HG02884 (cell line): Measurements from ENCODE around the gene PPM1H.

Experiments
- ATAC-seq: cut with Tn5 transposase; IDR thresholded peaks from one replicate; pipeline ENCODE4 v1.9.1; 2021; ENCODE audit warnings: mild to moderate bottlenecking, moderate library complexity; ENCODE audit not compliant: unreplicated experiment

The PPM1H gene

GRCh38 chr12:62774794-62775193, 160.2 kb downstream of the PPM1H start:
- ATAC-seq, result no peak

- ATAC-seq, result no peak
Measured at GRCh38 chr12:62772416-62772955, 162.5 kb downstream of the PPM1H start.

- no peak for ATAC-seq
Measured at GRCh38 chr12:62771828-62772227, 163.1 kb downstream of the PPM1H start.

GRCh38 chr12:62770381-62770780, 164.6 kb downstream of the PPM1H start:
- no peak for ATAC-seq

- no peak for ATAC-seq
Measured at GRCh38 chr12:62769076-62769619, 165.8 kb downstream of the PPM1H start.

- ATAC-seq, result peak; percentile 70
Measured at GRCh38 chr12:62767946-62768345, 167.0 kb downstream of the PPM1H start.

- no peak for ATAC-seq
Measured at GRCh38 chr12:62767496-62767895, 167.5 kb downstream of the PPM1H start.

- ATAC-seq, result no peak
Measured at GRCh38 chr12:62766496-62766895, 168.5 kb downstream of the PPM1H start.

GRCh38 chr12:62763861-62764645, 170.9 kb downstream of the PPM1H start:
- no peak for ATAC-seq

- no peak for ATAC-seq
Measured at GRCh38 chr12:62763312-62763711, 171.6 kb downstream of the PPM1H start.

- ATAC-seq, result no peak
Measured at GRCh38 chr12:62762645-62763044, 172.3 kb downstream of the PPM1H start.

- no peak for ATAC-seq
Measured at GRCh38 chr12:62761658-62762057, 173.3 kb downstream of the PPM1H start.

GRCh38 chr12:62760779-62761178, 174.2 kb downstream of the PPM1H start:
- ATAC-seq, result peak; percentile 87

GRCh38 chr12:62760341-62760740, 174.6 kb downstream of the PPM1H start:
- peak; percentile 23 for ATAC-seq

GRCh38 chr12:62758216-62758615, 176.7 kb downstream of the PPM1H start:
- ATAC-seq, result peak; percentile 51

GRCh38 chr12:62757048-62757447, 177.9 kb downstream of the PPM1H start:
- no peak for ATAC-seq

GRCh38 chr12:62754706-62755105, 180.2 kb downstream of the PPM1H start:
- no peak for ATAC-seq

- ATAC-seq, result no peak
Measured at GRCh38 chr12:62751810-62752155, 183.2 kb downstream of the PPM1H start.

- ATAC-seq, result no peak
Measured at GRCh38 chr12:62750941-62751809, 183.8 kb downstream of the PPM1H start.

- ATAC-seq, result no peak
Measured at GRCh38 chr12:62749586-62749985, 185.4 kb downstream of the PPM1H start.

GRCh38 chr12:62748941-62749468, 185.9 kb downstream of the PPM1H start:
- ATAC-seq, result no peak
